GM12878 (cell line): Measurements from ENCODE around the gene PROZ. TPM values are rescaled to one million over a fixed set of nuclear protein-coding genes. Genes with fewer than 3 reads are reported as not detected.

ENCODE experiments used
- ATAC-seq: fragments of 200-7000 bp; cut with Tn5 transposase; 3 replicates; pipeline ENCODE4 v1.9.1; 2020; ENCODE audit warnings: mild to moderate bottlenecking, moderate library complexity
- BruUV-seq: library from RNA; stranded (reverse); fragments of 400-500 nt; replicated peaks from 2 replicates; lab custom pipeline; 2021; lab: Mats Ljungman, UMichigan
- CTCF ChIA-PET: fragments of 300-600 bp; sonication (Branson Sonifier 250); formaldehyde crosslinking; extraction: SDS; loops from one replicate; lab custom pipeline; 2021; ENCODE audit warnings: inconsistent platforms; lab: Yijun Ruan, JAX
- POLR2A ChIA-PET: fragments of 350-600 bp; formaldehyde crosslinking; extraction: SDS; loops from one replicate; lab custom pipeline; 2021; ENCODE audit warnings: inconsistent platforms; lab: Charles Lee
- RAD21 ChIA-PET: fragments of 300-600 bp; sonication (Branson Sonifier 250); formaldehyde crosslinking; loops from one replicate; lab custom pipeline; 2023; ENCODE audit warnings: antibody characterized with exemption; ENCODE audit not compliant: unreplicated experiment; lab: Charles Lee
- SMC1A ChIA-PET: fragments of 300-600 bp; sonication (Branson Sonifier 250); formaldehyde crosslinking; loops from one replicate; lab custom pipeline; 2023; ENCODE audit not compliant: unreplicated experiment, uncharacterized antibody; lab: Charles Lee
- DNase-seq: peaks from one replicate; pipeline ENCODE4 v3.0.0-alpha.2; 2011; ENCODE audit warnings: low read depth, low spot score
- FAIRE-seq: peaks from 3 replicates; lab custom pipeline; 2011; peaks lifted over from hg19 to GRCh38; lab: Jason Lieb, UNC
- H2AFZ ChIP-seq: 2 replicates; pipeline ENCODE4 v1.6.0; 2011; ENCODE audit warnings: low read depth, low read length, control low read depth; ENCODE audit not compliant: control insufficient read depth
- H3K27ac ChIP-seq: 2 replicates; pipeline ENCODE4 v1.5.1; 2011; ENCODE audit warnings: control low read depth; ENCODE audit not compliant: control insufficient read depth, insufficient read depth
- H3K27me3 ChIP-seq, 2 experiments: replicated peaks in 1 of 2; 2 replicates each; pipeline versions ENCODE4 v1.6.0 to v1.6.1; 2011; ENCODE audit warnings: low read length in 1 of 2; ENCODE audit not compliant: control insufficient read depth in 2 of 2, insufficient read depth in 2 of 2
- H3K36me3 ChIP-seq, 2 experiments: 2 replicates each; pipeline ENCODE4 v1.5.1; 2011; ENCODE audit warnings: low read length in 1 of 2; ENCODE audit not compliant: control insufficient read depth in 2 of 2, insufficient read depth in 2 of 2
- H3K4me1 ChIP-seq: 2 replicates; pipeline ENCODE4 v1.6.1; 2011; ENCODE audit warnings: mild to moderate bottlenecking, low read length, moderate library complexity, mixed read lengths; ENCODE audit not compliant: control insufficient read depth, insufficient read depth
- H3K4me2 ChIP-seq: 2 replicates; pipeline ENCODE4 v1.6.0; 2011; ENCODE audit warnings: control low read depth; ENCODE audit not compliant: control insufficient read depth, insufficient read depth
- H3K4me3 ChIP-seq: fragments of 200-600 bp; sonication (generic); 2 replicates; pipeline ENCODE4 v1.5.1; 2016
- H3K79me2 ChIP-seq: 2 replicates; pipeline ENCODE4 v1.6.0; 2011; ENCODE audit warnings: low read length; ENCODE audit not compliant: control insufficient read depth, insufficient read depth
- H3K9ac ChIP-seq: 2 replicates; pipeline ENCODE4 v1.8.0; 2011; ENCODE audit warnings: low read length, control low read depth, mixed read lengths; ENCODE audit not compliant: control insufficient read depth, insufficient read depth
- H3K9me3 ChIP-seq: replicated peaks from 3 replicates; pipeline ENCODE4 v1.5.1; 2011; ENCODE audit warnings: mild to moderate bottlenecking, low read length; ENCODE audit not compliant: control insufficient read depth, insufficient read depth
- H4K20me1 ChIP-seq: 2 replicates; pipeline ENCODE4 v1.6.0; 2011; ENCODE audit not compliant: control insufficient read depth, insufficient read depth
- E2F8 ChIP-seq: fragments of 450-650 bp; IDR thresholded peaks from 2 replicates; pipeline ENCODE4 v1.6.1; 2018; ENCODE audit warnings: mild to moderate bottlenecking, low read depth, moderate library complexity; ENCODE audit not compliant: partially characterized antibody
- PML ChIP-seq: IDR thresholded peaks from 2 replicates; pipeline ENCODE4 v1.6.1; 2012; ENCODE audit warnings: low read length, inconsistent platforms
- POLR2AphosphoS5 ChIP-seq: IDR thresholded peaks from 2 replicates; pipeline ENCODE4 v1.6.1; 2011; ENCODE audit warnings: mild to moderate bottlenecking, low read length, inconsistent platforms
- ZZZ3 ChIP-seq: IDR thresholded peaks from 2 replicates; pipeline ENCODE4 v1.6.1; 2011; ENCODE audit warnings: low read depth; ENCODE audit not compliant: control insufficient read depth, insufficient read length
- WGBS: methylation state at CpG from one replicate; pipeline ENCODE4 v1.1.6; 2016; ENCODE audit warnings: low lambda C conversion rate; ENCODE audit not compliant: insufficient replicate concordance, insufficient coverage; ENCODE audit errors: missing lambda C conversion rate; 5-methylcytosine and 5-hydroxymethylcytosine counted together
- in situ Hi-C: fragments of 300-500 bp; cut with MboI; formaldehyde crosslinking; loops from 9 replicates; pipeline ENCODE4 v1.14.3; 2018; ENCODE audit warnings: mixed read lengths
- intact Hi-C: fragments of 100-400 bp; cut with micrococcal nuclease; formaldehyde crosslinking; loops from one replicate; pipeline ENCODE4 v1.14.2; 2022; ENCODE audit not compliant: unreplicated experiment
- polyA plus RNA-seq, 11 experiments: library from polyadenylated mRNA; depleted of rRNA in 4 of 11; unstranded in 6 of 11; stranded (reverse) in 5 of 11; fragments of >200 nt; fragmentation: Nextera tagmentation in 4 of 11; fragmentation: Illumina TruSeq in 1 of 11; extraction: Ambion mirVana in 4 of 11; extraction: Trizol in 1 of 11; gene quantifications; 1 replicate in 1 of 11; 2 replicates in 10 of 11; pipeline versions ENCODE4 v1.2.1 to v1.2.3, GENCODE V29; 2011 to 2016; ENCODE audit warnings: inconsistent platforms in 2 of 11, missing spikeins in 2 of 11, low read depth in 1 of 11
- small RNA-seq: library from RNA; depleted of rRNA; stranded (forward); fragments of <200 nt; gene quantifications from one replicate; pipeline ENCODE3, GENCODE V24; 2014
- total RNA-seq, 4 experiments: library from RNA; depleted of rRNA in 3 of 4; stranded (reverse); fragments of >200 nt in 3 of 4; fragmentation: Illumina TruSeq in 1 of 4; extraction: Trizol in 1 of 4; gene quantifications; 2 replicates each; pipeline versions ENCODE4 v1.2.1 to v1.2.3, GENCODE V29; 2013 to 2021
- TF ChIP-seq, protein P1 (sequence below), 3 experiments: IDR thresholded peaks in 2 of 3; conservative IDR thresholded peaks in 1 of 3; 2 replicates each; pipeline ENCODE4 v1.5.1; 2011; ENCODE audit warnings: low read depth in 3 of 3, low read length in 3 of 3, mild to moderate bottlenecking in 3 of 3, control low read depth in 2 of 3, moderate library complexity in 2 of 3, inconsistent platforms in 1 of 3, mixed read lengths in 1 of 3; ENCODE audit not compliant: control insufficient read depth in 2 of 3, insufficient read depth in 1 of 3; ENCODE audit errors: extremely low read depth in 1 of 3

The PROZ gene
- total and polyA plus RNA-seq, 10 of the 15 experiments (the other 5 are each of a cell fraction or from before 2014, with no cell fraction given) = 0.07 to 0.24 (median 0.21) TPM; not detected in 7

- Histone ChIP-seq H3K4me3 (no peak overlapping the region), H3K9me3 (no peaks in the 10 kb centered on the region), H3K4me1 (no peaks in the 10 kb centered on the region; the same call in 1 of the 2 replicates), H3K9ac (no peak overlapping the region), H3K79me2 (peaks cover 19% of the 10 kb centered on the region), H2AFZ (no peak overlapping the region), H3K27me3 (no peaks in the 10 kb centered on the region), H3K36me3 (peaks cover 17 to 21% of the 10 kb centered on the region in 2 experiments), H4K20me1 (0 out of 2 replicates have a peak, but pooled peaks cover 4% of the 10 kb centered on the region), H3K4me2 (no peak overlapping the region), H3K27ac (no peak overlapping the region)
- no peak for FAIRE-seq
- WGBS = 93% methylated on average over 7 of the region's 7 CpGs
- intact Hi-C loops (no loop called here), in situ Hi-C loops (no loop called here)
- ATAC-seq = peak; percentile 49; the same call in 2 of the 3 replicates
- SMC1A ChIA-PET = no interaction called here
- POLR2A ChIA-PET = no interaction called here
- CTCF ChIA-PET = no interaction called here
- RAD21 ChIA-PET = no interaction called here
- TF ChIP-seq E2F8 = no peak
- no peak for TF ChIP-seq PML
- no peak for TF ChIP-seq ZZZ3
- TF ChIP-seq, protein P1, sequence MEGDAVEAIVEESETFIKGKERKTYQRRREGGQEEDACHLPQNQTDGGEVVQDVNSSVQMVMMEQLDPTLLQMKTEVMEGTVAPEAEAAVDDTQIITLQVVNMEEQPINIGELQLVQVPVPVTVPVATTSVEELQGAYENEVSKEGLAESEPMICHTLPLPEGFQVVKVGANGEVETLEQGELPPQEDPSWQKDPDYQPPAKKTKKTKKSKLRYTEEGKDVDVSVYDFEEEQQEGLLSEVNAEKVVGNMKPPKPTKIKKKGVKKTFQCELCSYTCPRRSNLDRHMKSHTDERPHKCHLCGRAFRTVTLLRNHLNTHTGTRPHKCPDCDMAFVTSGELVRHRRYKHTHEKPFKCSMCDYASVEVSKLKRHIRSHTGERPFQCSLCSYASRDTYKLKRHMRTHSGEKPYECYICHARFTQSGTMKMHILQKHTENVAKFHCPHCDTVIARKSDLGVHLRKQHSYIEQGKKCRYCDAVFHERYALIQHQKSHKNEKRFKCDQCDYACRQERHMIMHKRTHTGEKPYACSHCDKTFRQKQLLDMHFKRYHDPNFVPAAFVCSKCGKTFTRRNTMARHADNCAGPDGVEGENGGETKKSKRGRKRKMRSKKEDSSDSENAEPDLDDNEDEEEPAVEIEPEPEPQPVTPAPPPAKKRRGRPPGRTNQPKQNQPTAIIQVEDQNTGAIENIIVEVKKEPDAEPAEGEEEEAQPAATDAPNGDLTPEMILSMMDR (IDR thresholded peaks at IDR 0.05 in 2 of 3, conservative IDR thresholded peaks at IDR 0.05 in 1 of 3; ENCODE audit: control insufficient read depth in 2 of 3, extremely low read depth in 1 of 3, insufficient read depth in 1 of 3, low read depth in 3 of 3, low read length in 3 of 3) = peak; percentile 6 to 36 (median 24); a peak in 2 of 6 replicates
- peak; percentile 11 for TF ChIP-seq POLR2AphosphoS5
- BruUV-seq = no TSS peak
- no peak for DNase-seq
Observed at GRCh38 chr13:113220877-113221276, 62.4 kb downstream of the PROZ start.

Small RNA genes within 50 kb of the gene (small RNA-seq; reads per million reads assigned to genes)
- not detected for gene AL137002.1

Other genes starting within 250 kb of the PROZ start
- gene MCF2L, start 189.4 kb upstream of the PROZ start, total RNA-seq (2014; rRNA removed) = 0.06 and 0.16 TPM in 2 replicates
- 0.05 and 0.22 TPM in 2 replicates for gene MCF2L, start 189.4 kb upstream of the PROZ start, total RNA-seq (2014; rRNA removed; fragmentation: Illumina TruSeq; extraction: Trizol)
- gene MCF2L, start 189.4 kb upstream of the PROZ start, total RNA-seq (2021) = 0.96 and 1.1 TPM in 2 replicates
- gene MCF2L, start 189.4 kb upstream of the PROZ start, polyA plus RNA-seq (2011; rRNA removed) = 0.20 and 0.48 TPM in 2 replicates
- gene MCF2L, start 189.4 kb upstream of the PROZ start, polyA plus RNA-seq (2014; fragmentation: Illumina TruSeq; extraction: Trizol) = 0.06 and 0.11 TPM in 2 replicates
- not detected for gene MCF2L, start 189.4 kb upstream of the PROZ start, polyA plus RNA-seq (2014; fragmentation: Nextera tagmentation; extraction: Ambion mirVana)
- 0.06 and 0.37 TPM in 2 replicates for gene MCF2L, start 189.4 kb upstream of the PROZ start, polyA plus RNA-seq (2014; rRNA removed)
- gene MCF2L, start 189.4 kb upstream of the PROZ start, polyA plus RNA-seq (2016; fragmentation: Nextera tagmentation; extraction: Ambion mirVana) = under 1 TPM; 0.10 to 0.19 TPM
- not detected in 2 replicates for gene F7, start 52.9 kb upstream of the PROZ start, total RNA-seq (2014; rRNA removed)
- gene F7, start 52.9 kb upstream of the PROZ start, total RNA-seq (2014; rRNA removed; fragmentation: Illumina TruSeq; extraction: Trizol) = not detected in 2 replicates
- gene F7, start 52.9 kb upstream of the PROZ start, total RNA-seq (2021) = not detected in 2 replicates
- not detected in 2 replicates for gene F7, start 52.9 kb upstream of the PROZ start, polyA plus RNA-seq (2011; rRNA removed)
- gene F7, start 52.9 kb upstream of the PROZ start, polyA plus RNA-seq (2014; fragmentation: Illumina TruSeq; extraction: Trizol) = not detected in 2 replicates
- not detected for gene F7, start 52.9 kb upstream of the PROZ start, polyA plus RNA-seq (2014; fragmentation: Nextera tagmentation; extraction: Ambion mirVana)
- not detected in 2 replicates for gene F7, start 52.9 kb upstream of the PROZ start, polyA plus RNA-seq (2014; rRNA removed)
- not detected for gene F7, start 52.9 kb upstream of the PROZ start, polyA plus RNA-seq (2016; fragmentation: Nextera tagmentation; extraction: Ambion mirVana)
- not detected in 2 replicates for gene F10, start 35.8 kb upstream of the PROZ start, total RNA-seq (2014; rRNA removed)
- gene F10, start 35.8 kb upstream of the PROZ start, total RNA-seq (2014; rRNA removed; fragmentation: Illumina TruSeq; extraction: Trizol) = not detected in 2 replicates
- gene F10, start 35.8 kb upstream of the PROZ start, total RNA-seq (2021) = not detected in 2 replicates
- not detected in 2 replicates for gene F10, start 35.8 kb upstream of the PROZ start, polyA plus RNA-seq (2011; rRNA removed)
- gene F10, start 35.8 kb upstream of the PROZ start, polyA plus RNA-seq (2014; fragmentation: Illumina TruSeq; extraction: Trizol) = not detected in 2 replicates
- gene F10, start 35.8 kb upstream of the PROZ start, polyA plus RNA-seq (2014; fragmentation: Nextera tagmentation; extraction: Ambion mirVana) = not detected
- gene F10, start 35.8 kb upstream of the PROZ start, polyA plus RNA-seq (2014; rRNA removed) = not detected in 2 replicates
- not detected for gene F10, start 35.8 kb upstream of the PROZ start, polyA plus RNA-seq (2016; fragmentation: Nextera tagmentation; extraction: Ambion mirVana)
- 53.5 and 61.0 TPM in 2 replicates for gene PCID2, start 50.0 kb downstream of the PROZ start, total RNA-seq (2014; rRNA removed)
- 44.6 and 46.1 TPM in 2 replicates for gene PCID2, start 50.0 kb downstream of the PROZ start, total RNA-seq (2014; rRNA removed; fragmentation: Illumina TruSeq; extraction: Trizol)
- gene PCID2, start 50.0 kb downstream of the PROZ start, total RNA-seq (2021) = 37.0 and 37.6 TPM in 2 replicates
- 98.1 and 107 TPM in 2 replicates for gene PCID2, start 50.0 kb downstream of the PROZ start, polyA plus RNA-seq (2011; rRNA removed)
- gene PCID2, start 50.0 kb downstream of the PROZ start, polyA plus RNA-seq (2014; fragmentation: Illumina TruSeq; extraction: Trizol) = 47.2 and 57.0 TPM in 2 replicates
- gene PCID2, start 50.0 kb downstream of the PROZ start, polyA plus RNA-seq (2014; fragmentation: Nextera tagmentation; extraction: Ambion mirVana) = 10 to 100 TPM; 65.4 to 71.8 TPM
- gene PCID2, start 50.0 kb downstream of the PROZ start, polyA plus RNA-seq (2014; rRNA removed) = 48.3 and 54.4 TPM in 2 replicates
- gene PCID2, start 50.0 kb downstream of the PROZ start, polyA plus RNA-seq (2016; fragmentation: Nextera tagmentation; extraction: Ambion mirVana) = 10 to 100 TPM; 62.1 to 70.0 TPM
- gene CUL4A, start 51.0 kb downstream of the PROZ start, total RNA-seq (2014; rRNA removed) = 73.8 and 74.3 TPM in 2 replicates
- gene CUL4A, start 51.0 kb downstream of the PROZ start, total RNA-seq (2014; rRNA removed; fragmentation: Illumina TruSeq; extraction: Trizol) = 50.1 and 50.8 TPM in 2 replicates
- gene CUL4A, start 51.0 kb downstream of the PROZ start, total RNA-seq (2021) = 55.7 and 60.9 TPM in 2 replicates
- 40.1 and 42.3 TPM in 2 replicates for gene CUL4A, start 51.0 kb downstream of the PROZ start, polyA plus RNA-seq (2011; rRNA removed)
- 45.1 and 48.0 TPM in 2 replicates for gene CUL4A, start 51.0 kb downstream of the PROZ start, polyA plus RNA-seq (2014; fragmentation: Illumina TruSeq; extraction: Trizol)
- gene CUL4A, start 51.0 kb downstream of the PROZ start, polyA plus RNA-seq (2014; fragmentation: Nextera tagmentation; extraction: Ambion mirVana) = 10 to 100 TPM; 19.7 to 21.8 TPM
- 60.4 and 60.9 TPM in 2 replicates for gene CUL4A, start 51.0 kb downstream of the PROZ start, polyA plus RNA-seq (2014; rRNA removed)
- gene CUL4A, start 51.0 kb downstream of the PROZ start, polyA plus RNA-seq (2016; fragmentation: Nextera tagmentation; extraction: Ambion mirVana) = 10 to 100 TPM; 64.1 to 66.5 TPM
- 44.8 and 54.2 TPM in 2 replicates for gene LAMP1, start 138.6 kb downstream of the PROZ start, total RNA-seq (2014; rRNA removed)
- 25.4 and 29.6 TPM in 2 replicates for gene LAMP1, start 138.6 kb downstream of the PROZ start, total RNA-seq (2014; rRNA removed; fragmentation: Illumina TruSeq; extraction: Trizol)
- 83.0 and 83.2 TPM in 2 replicates for gene LAMP1, start 138.6 kb downstream of the PROZ start, total RNA-seq (2021)
- 25.2 and 50.2 TPM in 2 replicates for gene LAMP1, start 138.6 kb downstream of the PROZ start, polyA plus RNA-seq (2011; rRNA removed)
- 20.1 and 35.9 TPM in 2 replicates for gene LAMP1, start 138.6 kb downstream of the PROZ start, polyA plus RNA-seq (2014; fragmentation: Illumina TruSeq; extraction: Trizol)
- 1 to 10 TPM; 2.5 to 8.4 TPM for gene LAMP1, start 138.6 kb downstream of the PROZ start, polyA plus RNA-seq (2014; fragmentation: Nextera tagmentation; extraction: Ambion mirVana)
- gene LAMP1, start 138.6 kb downstream of the PROZ start, polyA plus RNA-seq (2014; rRNA removed) = 44.4 and 52.8 TPM in 2 replicates
- 10 to 100 TPM in 1 of 2 experiments, 1 to 10 TPM in 1; 2.7 to 26.5 TPM for gene LAMP1, start 138.6 kb downstream of the PROZ start, polyA plus RNA-seq (2016; fragmentation: Nextera tagmentation; extraction: Ambion mirVana)
- gene GRTP1, start 205.5 kb downstream of the PROZ start, total RNA-seq (2014; rRNA removed) = not detected in 2 replicates
- not detected in 2 replicates for gene GRTP1, start 205.5 kb downstream of the PROZ start, total RNA-seq (2014; rRNA removed; fragmentation: Illumina TruSeq; extraction: Trizol)
- gene GRTP1, start 205.5 kb downstream of the PROZ start, total RNA-seq (2021) = 0.18 TPM in 1 of 2 replicates, not detected in the other
- not detected in 2 replicates for gene GRTP1, start 205.5 kb downstream of the PROZ start, polyA plus RNA-seq (2011; rRNA removed)
- not detected in 2 replicates for gene GRTP1, start 205.5 kb downstream of the PROZ start, polyA plus RNA-seq (2014; fragmentation: Illumina TruSeq; extraction: Trizol)
- gene GRTP1, start 205.5 kb downstream of the PROZ start, polyA plus RNA-seq (2014; fragmentation: Nextera tagmentation; extraction: Ambion mirVana) = not detected
- not detected in 2 replicates for gene GRTP1, start 205.5 kb downstream of the PROZ start, polyA plus RNA-seq (2014; rRNA removed)
- gene GRTP1, start 205.5 kb downstream of the PROZ start, polyA plus RNA-seq (2016; fragmentation: Nextera tagmentation; extraction: Ambion mirVana) = under 1 TPM; 0.12 to 0.16 TPM